ENCODE results near the gene CNIH3.

Gene CNIH3

DNA sequence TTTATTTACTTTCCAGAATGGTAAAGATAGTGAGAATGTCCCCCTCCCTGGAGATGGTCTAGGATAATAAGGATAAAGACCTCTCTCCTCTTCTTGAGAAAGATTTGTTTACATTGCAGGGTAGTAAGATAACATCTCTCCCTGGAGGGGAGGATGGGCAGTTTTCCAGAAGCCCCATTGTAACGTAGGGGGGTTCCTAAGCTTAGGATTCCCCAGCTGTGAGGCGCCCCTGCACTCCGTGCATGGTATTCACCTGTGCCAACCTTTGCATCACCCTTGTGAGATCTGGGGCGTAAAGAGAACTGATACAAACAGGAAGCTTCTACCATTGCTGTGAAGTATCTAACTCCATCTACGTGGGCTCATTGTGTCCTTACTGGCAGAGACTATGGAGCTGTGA lies 164.6 kb downstream of the CNIH3 start:
- TF ChIP-seq EP300 (IDR thresholded peaks at IDR 0.05; ENCODE audit: borderline replicate concordance) (no peak), CEBPB (IDR thresholded peaks at IDR 0.05) (no peak), NFIC (IDR thresholded peaks at IDR 0.05) (no peak), FOXM1 (IDR thresholded peaks at IDR 0.05; ENCODE audit: borderline replicate concordance, low read depth) (no peak)
- TF ChIP-seq, protein P1, sequence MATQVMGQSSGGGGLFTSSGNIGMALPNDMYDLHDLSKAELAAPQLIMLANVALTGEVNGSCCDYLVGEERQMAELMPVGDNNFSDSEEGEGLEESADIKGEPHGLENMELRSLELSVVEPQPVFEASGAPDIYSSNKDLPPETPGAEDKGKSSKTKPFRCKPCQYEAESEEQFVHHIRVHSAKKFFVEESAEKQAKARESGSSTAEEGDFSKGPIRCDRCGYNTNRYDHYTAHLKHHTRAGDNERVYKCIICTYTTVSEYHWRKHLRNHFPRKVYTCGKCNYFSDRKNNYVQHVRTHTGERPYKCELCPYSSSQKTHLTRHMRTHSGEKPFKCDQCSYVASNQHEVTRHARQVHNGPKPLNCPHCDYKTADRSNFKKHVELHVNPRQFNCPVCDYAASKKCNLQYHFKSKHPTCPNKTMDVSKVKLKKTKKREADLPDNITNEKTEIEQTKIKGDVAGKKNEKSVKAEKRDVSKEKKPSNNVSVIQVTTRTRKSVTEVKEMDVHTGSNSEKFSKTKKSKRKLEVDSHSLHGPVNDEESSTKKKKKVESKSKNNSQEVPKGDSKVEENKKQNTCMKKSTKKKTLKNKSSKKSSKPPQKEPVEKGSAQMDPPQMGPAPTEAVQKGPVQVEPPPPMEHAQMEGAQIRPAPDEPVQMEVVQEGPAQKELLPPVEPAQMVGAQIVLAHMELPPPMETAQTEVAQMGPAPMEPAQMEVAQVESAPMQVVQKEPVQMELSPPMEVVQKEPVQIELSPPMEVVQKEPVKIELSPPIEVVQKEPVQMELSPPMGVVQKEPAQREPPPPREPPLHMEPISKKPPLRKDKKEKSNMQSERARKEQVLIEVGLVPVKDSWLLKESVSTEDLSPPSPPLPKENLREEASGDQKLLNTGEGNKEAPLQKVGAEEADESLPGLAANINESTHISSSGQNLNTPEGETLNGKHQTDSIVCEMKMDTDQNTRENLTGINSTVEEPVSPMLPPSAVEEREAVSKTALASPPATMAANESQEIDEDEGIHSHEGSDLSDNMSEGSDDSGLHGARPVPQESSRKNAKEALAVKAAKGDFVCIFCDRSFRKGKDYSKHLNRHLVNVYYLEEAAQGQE (IDR thresholded peaks at IDR 0.05; ENCODE audit: low read depth): no peak

DNA sequence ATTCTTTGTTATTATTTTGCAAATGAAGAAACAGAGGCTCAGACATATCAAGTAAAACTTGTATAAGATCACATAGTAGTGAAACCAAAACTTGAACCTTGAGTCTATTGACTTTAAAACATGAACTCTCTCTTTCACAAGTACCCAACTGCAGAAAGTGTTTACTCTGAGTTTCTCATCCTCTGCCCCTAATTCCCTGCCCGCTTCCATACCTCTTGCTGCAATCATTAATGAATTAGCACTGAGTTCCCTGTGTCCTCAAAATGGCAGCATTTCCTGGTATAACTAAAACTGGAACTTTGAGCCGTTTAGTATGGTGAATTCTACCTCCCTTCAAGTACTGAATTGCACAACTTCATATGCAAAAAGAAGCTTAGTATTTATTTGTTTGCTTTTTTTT lies 165.7 kb downstream of the CNIH3 start:
- TF ChIP-seq, protein P2, sequence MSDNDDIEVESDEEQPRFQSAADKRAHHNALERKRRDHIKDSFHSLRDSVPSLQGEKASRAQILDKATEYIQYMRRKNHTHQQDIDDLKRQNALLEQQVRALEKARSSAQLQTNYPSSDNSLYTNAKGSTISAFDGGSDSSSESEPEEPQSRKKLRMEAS (IDR thresholded peaks at IDR 0.05): no peak
- TF ChIP-seq, protein P1 (IDR thresholded peaks at IDR 0.05; ENCODE audit: low read depth): no peak
- no peak for TF ChIP-seq TCF12 (IDR thresholded peaks at IDR 0.05; ENCODE audit: low read depth)
- TF ChIP-seq YY1 (IDR thresholded peaks at IDR 0.05; ENCODE audit: low read depth): no peak
- TF ChIP-seq EP300 (IDR thresholded peaks at IDR 0.05; ENCODE audit: borderline replicate concordance): no peak
- TF ChIP-seq, protein P3, sequence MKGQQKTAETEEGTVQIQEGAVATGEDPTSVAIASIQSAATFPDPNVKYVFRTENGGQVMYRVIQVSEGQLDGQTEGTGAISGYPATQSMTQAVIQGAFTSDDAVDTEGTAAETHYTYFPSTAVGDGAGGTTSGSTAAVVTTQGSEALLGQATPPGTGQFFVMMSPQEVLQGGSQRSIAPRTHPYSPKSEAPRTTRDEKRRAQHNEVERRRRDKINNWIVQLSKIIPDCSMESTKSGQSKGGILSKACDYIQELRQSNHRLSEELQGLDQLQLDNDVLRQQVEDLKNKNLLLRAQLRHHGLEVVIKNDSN (IDR thresholded peaks at IDR 0.05): no peak
- no peak for TF ChIP-seq NFIC (IDR thresholded peaks at IDR 0.05)
- no peak for TF ChIP-seq TAF1 (IDR thresholded peaks at IDR 0.05; ENCODE audit: low read depth)
- no peak for TF ChIP-seq CEBPB (IDR thresholded peaks at IDR 0.05)
- no peak for TF ChIP-seq TEAD4 (IDR thresholded peaks at IDR 0.05)
- TF ChIP-seq RAD21 (IDR thresholded peaks at IDR 0.05; ENCODE audit: low read depth): no peak

DNA sequence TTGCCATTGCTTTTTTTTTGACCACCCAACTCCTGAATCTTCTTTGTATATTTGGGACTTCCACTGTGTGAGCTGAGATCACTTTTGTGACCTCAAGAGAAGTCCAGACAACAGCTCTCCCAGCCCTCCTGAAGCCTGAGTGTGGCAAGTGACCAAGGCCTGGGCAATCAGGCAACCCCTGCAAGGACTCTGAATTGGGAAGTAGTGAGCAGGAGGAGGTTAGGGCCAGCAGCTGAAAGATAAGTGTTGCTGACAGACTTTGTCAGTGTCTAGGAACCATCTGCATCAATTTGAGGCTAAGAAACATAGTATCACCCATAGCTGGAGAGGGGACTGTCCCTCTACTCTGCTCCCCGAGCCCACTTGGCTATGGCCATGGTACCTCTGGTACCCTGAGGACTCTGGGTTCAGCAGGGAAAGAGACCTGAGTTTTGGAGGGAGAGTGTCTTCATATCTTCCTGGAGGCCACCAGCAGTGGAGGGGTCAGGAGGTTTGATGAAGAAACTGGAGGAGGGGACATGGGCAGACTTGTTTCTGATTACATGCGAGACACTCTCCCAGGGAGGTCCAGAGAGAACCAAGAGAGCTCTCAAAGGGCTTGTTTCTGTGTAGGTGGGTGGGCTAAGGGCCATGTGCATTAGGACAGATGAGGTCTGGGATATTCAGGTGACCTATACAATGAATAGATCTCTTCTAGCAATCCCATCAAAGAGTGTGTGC lies 166.3 kb downstream of the CNIH3 start:
- TF ChIP-seq TEAD4 (IDR thresholded peaks at IDR 0.05) (no peak), FOXM1 (IDR thresholded peaks at IDR 0.05; ENCODE audit: borderline replicate concordance, low read depth) (no peak), CREB1 (IDR thresholded peaks at IDR 0.05; ENCODE audit: low read depth) (no peak), RAD21 (IDR thresholded peaks at IDR 0.05; ENCODE audit: low read depth) (no peak)
- TF ChIP-seq, protein P3 (IDR thresholded peaks at IDR 0.05): no peak

DNA sequence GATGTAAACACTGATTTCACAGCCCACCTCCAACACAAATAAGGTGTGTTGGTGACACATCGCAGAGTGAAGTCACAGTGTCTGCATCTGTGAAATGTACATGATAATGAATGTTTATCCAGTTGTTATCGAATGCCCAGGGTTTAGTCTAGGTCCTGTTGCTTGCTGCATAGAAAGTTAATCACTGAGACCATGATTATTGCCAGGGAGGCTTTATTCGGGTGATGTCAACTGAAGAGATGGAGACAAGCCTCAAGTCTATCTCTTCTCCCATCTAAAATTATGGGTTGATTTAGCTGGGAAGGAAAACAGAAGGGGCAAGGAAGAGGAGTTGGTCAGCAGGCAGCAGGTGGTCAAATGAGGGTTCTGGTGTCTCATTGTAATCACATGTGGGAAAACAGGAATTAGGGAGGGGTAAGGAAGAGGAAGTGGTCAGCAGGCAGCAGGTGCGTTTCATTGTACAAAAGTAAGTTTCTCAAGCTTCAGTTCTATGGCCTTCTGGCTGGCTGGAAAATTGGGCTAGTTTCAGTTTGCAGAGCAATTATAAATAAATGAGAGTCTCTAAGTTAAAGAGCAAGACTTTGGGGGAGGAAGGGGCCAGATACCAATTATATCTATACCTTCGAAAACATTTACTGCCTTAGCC lies 167.0 kb downstream of the CNIH3 start:
- no peak for TF ChIP-seq TEAD4 (IDR thresholded peaks at IDR 0.05)
- TF ChIP-seq, protein P3 (IDR thresholded peaks at IDR 0.05): no peak
- TF ChIP-seq, protein P2 (IDR thresholded peaks at IDR 0.05): no peak
- TF ChIP-seq FOXM1 (IDR thresholded peaks at IDR 0.05; ENCODE audit: borderline replicate concordance, low read depth): no peak
- no peak for TF ChIP-seq ZBTB7A (IDR thresholded peaks at IDR 0.05; ENCODE audit: low read depth)

DNA sequence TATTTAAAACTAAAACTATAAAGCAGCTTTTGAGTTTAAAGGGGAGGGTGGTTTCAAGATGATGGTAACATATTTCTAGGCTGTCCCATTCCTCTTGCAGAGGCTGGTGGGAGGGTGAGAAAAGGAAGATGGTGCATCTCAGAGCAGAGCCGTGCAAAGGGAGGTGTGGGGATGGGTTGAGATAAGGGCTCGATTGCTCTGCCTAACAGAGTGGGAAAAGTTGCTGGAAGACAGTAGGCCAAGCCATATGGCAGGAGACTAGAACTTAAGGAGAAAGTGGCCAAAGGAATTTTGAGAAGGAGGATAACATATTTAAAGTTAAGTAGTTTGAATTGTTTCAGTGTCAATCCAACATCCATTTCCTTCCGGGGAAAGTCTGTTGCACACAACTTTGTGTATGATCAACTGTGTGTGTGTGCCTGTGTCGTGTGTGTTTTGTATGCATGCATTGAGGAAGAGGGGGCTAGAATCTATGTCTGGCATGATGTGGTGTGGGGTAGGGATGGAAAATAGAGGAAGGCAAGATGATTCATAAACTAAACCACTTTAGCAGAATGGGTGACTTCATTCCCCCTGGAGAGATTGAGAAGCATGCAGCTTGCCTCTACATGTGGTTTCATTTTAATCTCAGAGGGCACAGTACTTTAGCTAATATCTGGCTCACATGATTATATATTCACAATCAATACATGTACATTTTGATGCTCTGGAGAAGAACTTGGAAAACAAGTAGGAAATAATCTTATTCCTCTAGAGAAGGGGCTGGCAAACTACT lies 168.3 kb downstream of the CNIH3 start:
- TF ChIP-seq EGR1 (IDR thresholded peaks at IDR 0.05): no peak
- no peak for TF ChIP-seq FOXM1 (IDR thresholded peaks at IDR 0.05; ENCODE audit: borderline replicate concordance, low read depth)
- no peak for TF ChIP-seq ZBTB7A (IDR thresholded peaks at IDR 0.05; ENCODE audit: low read depth)
- TF ChIP-seq NFIC (IDR thresholded peaks at IDR 0.05): no peak

DNA sequence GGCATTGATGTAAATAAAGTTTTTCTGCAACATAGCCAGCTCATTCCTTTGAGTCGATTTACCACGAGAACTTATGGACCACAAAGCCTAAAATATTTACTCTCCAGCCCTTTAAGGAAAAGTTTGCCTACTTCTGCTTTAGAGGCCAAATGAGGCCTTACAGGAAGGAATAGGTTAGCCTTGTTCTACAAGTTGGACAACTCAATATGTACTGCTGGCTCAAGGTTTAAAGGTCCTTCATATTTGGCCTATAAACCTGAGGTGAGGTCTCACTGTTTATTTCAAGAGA lies 168.9 kb downstream of the CNIH3 start:
- TF ChIP-seq YY1 (IDR thresholded peaks at IDR 0.05; ENCODE audit: low read depth): no peak
- no peak for TF ChIP-seq EGR1 (IDR thresholded peaks at IDR 0.05)
- no peak for TF ChIP-seq TAF1 (IDR thresholded peaks at IDR 0.05; ENCODE audit: low read depth)
- no peak for TF ChIP-seq FOXM1 (IDR thresholded peaks at IDR 0.05; ENCODE audit: borderline replicate concordance, low read depth)
- TF ChIP-seq, protein P2 (IDR thresholded peaks at IDR 0.05): no peak
- TF ChIP-seq CEBPB (IDR thresholded peaks at IDR 0.05): no peak
- no peak for TF ChIP-seq EP300 (IDR thresholded peaks at IDR 0.05; ENCODE audit: borderline replicate concordance)
- no peak for TF ChIP-seq NFIC (IDR thresholded peaks at IDR 0.05)
- TF ChIP-seq RAD21 (IDR thresholded peaks at IDR 0.05; ENCODE audit: low read depth): no peak
- TF ChIP-seq, protein P3 (IDR thresholded peaks at IDR 0.05): no peak
- no peak for TF ChIP-seq ZBTB7A (IDR thresholded peaks at IDR 0.05; ENCODE audit: low read depth)
- TF ChIP-seq CREB1 (IDR thresholded peaks at IDR 0.05; ENCODE audit: low read depth): no peak
- TF ChIP-seq TCF12 (IDR thresholded peaks at IDR 0.05; ENCODE audit: low read depth): no peak
- TF ChIP-seq, protein P1 (IDR thresholded peaks at IDR 0.05; ENCODE audit: low read depth): no peak
- no peak for TF ChIP-seq TEAD4 (IDR thresholded peaks at IDR 0.05)
